HUDEP-2 (cell line): ENCODE results near the gene VTN.

Source experiments
- DNase-seq, 76 experiments: peaks; one replicate each; lab custom pipeline; 2025; ENCODE audit not compliant: unreplicated experiment in 76 of 76; lab: John Stamatoyannopoulos, UW

The VTN gene

DNA sequence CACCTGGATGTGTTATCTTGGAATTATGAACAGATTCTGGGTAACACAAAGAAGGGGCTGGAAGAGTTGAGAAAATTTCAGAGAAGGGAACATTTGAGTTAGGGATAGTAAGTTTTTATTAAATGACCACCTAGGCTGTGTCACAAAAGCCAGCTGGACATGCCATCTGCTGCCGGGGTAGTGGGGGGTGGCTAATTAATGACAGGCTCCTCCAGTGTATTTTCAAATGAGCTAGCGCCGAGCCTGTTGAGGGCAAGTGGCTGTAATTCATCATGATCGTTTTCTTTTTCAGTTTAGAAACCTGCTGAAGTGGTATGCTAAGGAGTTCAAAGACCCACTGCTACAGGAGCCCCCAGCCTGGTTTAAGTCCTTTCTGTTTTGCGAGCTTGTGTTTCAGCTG, 44.9 kb downstream of the VTN start:
- no peak for DNase-seq

DNA sequence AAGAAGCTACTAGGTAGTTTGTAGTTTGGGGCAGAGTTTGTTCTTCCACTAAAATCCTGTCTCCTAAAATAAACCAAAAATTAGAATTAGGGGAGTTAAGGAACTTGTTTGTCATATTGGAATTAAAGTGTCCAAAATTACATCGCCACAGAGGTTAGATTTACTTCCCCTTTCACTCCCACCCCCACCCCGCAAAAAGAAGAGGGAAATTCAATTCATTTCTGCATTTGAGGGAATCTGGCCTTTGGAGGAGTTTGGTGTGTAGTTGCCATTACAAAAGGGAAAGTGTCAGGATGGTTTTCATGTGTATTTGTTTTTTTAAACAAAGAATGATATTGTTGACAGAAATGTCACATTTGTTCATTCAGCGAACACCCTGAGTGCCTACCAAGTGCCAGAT, 45.3 kb downstream of the VTN start:
- no peak for DNase-seq

DNA sequence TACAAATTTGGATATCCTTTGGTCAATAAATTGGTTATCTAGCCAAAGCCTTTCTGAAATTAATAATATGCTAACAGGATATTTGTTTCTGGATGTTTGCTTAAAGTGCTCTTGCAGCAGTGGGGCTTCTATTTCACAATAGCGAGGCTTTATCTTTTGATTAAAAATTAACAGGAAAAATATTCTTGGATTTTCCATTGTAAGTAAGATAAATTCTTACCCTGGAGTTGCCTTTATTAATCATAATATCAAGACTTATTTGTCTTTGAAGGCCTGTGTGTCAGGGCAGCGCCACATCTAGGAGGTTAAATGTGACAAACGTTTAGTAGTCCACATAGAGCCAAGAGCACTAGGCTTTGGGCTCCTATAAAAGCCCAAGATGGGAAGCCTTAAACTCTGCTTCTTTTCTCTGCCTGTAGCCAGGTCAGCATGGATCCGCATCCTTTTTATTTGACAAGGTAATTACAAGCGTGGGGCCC, 45.8 kb downstream of the VTN start:
- no peak for DNase-seq

DNA sequence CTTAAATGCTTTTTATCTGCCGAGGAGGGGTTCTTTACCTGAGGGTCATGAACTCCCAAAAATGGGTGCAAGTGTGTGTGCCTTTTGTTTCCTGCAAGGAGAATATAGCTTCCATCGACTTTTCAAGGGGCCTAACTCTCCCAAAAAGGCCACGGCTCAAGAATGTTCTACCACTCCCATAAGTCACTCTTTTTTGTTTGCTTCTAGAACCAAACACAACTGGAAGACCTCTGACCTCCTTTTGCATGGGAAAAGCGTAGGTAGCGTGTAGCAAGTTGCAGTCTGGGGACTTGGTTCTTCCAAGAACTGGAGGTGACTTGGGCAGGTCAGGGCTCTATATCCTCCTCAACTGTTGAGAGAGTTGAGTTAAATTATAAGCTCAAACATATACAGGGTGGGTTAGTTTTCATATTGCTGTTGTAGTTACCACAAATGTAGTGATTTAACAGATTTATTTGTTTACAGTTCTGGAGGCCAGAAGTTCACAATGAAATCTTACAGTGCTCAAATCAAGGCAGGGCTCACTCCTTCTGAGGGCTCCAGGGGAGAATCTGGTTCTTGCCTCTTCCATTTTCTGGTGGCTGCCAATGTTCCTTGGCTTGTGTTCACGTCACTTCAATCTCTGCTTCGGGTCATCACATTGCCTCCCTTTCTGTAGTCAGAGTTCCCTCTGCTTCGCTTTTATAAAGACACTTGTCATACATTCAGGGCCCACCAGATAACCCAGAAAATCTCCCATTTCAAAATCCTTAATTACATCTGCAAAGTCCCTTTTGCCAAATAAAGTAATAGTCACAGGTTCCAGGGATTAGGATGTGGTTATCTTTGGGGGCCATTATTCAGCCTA, 49.7 kb downstream of the VTN start:
- peak in 1 of 76 experiments; percentile 7 for DNase-seq

DNA sequence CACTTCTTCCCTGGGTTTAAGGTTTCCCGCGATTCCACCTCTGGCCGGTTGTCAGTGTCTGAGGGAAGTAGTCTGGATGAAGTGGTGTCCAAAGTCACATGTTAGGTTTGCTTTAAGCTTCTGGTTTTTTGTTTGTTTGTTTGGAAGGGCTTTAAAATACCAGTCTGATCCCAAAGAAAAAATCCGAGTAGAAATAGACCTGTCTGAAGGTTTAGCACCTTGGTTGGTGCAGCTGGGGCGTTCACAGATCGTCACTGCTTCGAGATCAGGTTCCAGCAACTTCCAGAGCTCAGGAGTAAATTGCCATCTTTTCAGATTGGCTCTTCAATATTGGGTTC, 50.5 kb downstream of the VTN start:
- DNase-seq, result no peak

DNA sequence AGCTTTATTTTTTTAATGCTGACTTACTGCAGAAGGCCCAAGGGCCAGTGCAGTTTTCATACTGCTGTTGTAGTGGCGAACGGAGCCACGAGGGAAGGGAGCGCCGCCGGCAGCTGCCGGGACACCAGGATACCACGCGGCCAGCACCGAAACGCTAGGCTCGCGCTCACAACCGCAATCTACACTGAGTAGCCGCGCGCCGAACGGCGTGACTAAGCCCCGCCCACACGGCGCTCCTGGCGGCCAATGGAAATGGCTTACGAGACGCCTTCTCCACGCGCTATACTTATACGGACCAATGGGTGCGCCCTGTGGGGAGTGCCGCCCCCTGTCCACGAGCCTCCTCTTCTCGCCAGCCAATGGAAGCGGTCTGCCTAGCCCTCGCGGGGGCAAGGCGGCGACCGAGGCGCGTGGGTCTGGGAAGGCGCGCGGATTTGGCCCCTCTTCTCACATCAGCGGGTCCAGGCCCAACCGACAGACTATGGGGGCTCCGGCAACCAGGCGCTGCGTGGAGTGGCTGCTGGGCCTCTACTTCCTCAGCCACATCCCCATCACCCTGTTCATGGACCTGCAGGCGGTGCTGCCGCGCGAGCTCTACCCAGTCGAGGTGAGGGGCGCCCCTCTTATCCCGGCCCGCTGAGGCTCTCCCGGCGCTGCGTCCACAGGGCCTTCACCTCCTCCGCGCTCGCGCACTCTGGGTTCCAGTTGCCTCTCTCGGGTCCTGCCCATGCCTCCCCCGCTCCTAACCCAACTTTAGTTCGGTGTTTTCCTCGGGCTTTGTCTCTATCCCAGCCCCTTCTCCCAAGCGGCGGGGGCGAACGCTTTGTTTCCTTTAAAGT, 51.1 kb downstream of the VTN start, which contains the start of gene TMEM97:
TSS of gene TMEM97 (plus strand) at position 442 of the 839 bp plus-strand sequence. CDS start at position 482, 40 bp downstream.
- DNase-seq, result peak; percentile 67 to 98 (median 94)

DNA sequence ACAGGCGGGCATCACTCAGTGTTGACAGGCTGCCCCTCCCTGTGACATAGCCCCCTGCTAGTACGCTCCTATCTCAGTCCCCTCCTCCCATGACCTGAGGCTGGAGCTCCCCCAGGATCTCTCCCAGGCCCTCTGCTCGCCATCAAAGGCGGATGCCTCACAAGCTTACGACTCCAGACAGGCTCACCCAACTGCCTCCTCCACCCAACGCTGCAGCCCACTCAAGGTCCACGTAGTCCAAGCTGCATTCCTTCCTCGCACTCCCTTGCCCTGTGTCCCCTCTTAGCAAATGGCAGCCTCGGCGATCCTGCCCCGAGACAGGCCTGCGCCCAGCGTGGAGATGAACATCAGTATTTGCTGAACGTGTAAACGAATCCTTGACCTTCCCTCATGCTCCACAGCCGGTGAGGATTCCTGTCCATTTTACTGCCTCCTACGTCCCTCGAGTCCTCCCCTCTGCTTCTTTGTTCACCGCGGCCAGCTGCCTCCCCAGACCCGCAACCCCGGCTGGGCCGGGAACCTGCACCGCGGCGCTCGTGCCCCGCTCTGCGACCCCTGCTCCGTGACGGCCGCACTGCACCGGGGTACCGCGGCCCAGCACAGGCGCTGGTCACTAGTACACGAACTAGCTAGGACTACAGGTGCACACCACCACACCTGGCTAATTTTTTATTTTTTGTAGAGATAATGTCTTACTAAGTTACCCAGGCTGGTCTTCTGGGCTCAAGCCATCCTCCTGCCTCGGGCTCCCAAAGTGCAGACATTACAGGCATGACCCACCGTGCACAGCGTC, 51.9 kb downstream of the VTN start:
- peak in 24 of 76 experiments; percentile 4 to 82 (median 26) for DNase-seq
